GM12878 (cell line): ENCODE data around the gene TKFC. TPM values are rescaled to one million over a fixed set of nuclear protein-coding genes. Genes with fewer than 3 reads are reported as not detected.

ENCODE experiments used
- ASH2L ChIP-seq: fragments of 300-600, 200-600 bp; sonication (generic); IDR thresholded peaks from 2 replicates; pipeline ENCODE4 v1.6.1; 2017; ENCODE audit warnings: low read depth, mild to moderate bottlenecking, borderline replicate concordance
- BMI1 ChIP-seq: fragments of 450-650 bp; IDR thresholded peaks from 2 replicates; pipeline ENCODE4 v1.6.1; 2016; ENCODE audit warnings: mild to moderate bottlenecking, moderate library complexity, borderline replicate concordance
- CEBPZ ChIP-seq: fragments of 150-350 bp; IDR thresholded peaks from 2 replicates; pipeline ENCODE4 v1.6.1; 2016; ENCODE audit warnings: low read depth, low read length
- CREB1 ChIP-seq: IDR thresholded peaks from 2 replicates; pipeline ENCODE4 v1.6.1; 2012; ENCODE audit warnings: low read depth, mild to moderate bottlenecking, inconsistent platforms
- E4F1 ChIP-seq: fragments of 450-650 bp; IDR thresholded peaks from 2 replicates; pipeline ENCODE4 v1.6.1; 2018; ENCODE audit warnings: borderline replicate concordance, mild to moderate bottlenecking; ENCODE audit not compliant: partially characterized antibody
- FOXK2 ChIP-seq: fragments of 450-650 bp; IDR thresholded peaks from 2 replicates; pipeline ENCODE4 v1.6.1; 2017; ENCODE audit warnings: mild to moderate bottlenecking, moderate library complexity
- GABPA ChIP-seq: IDR thresholded peaks from 2 replicates; pipeline ENCODE4 v1.6.1; 2014; ENCODE audit warnings: antibody characterized with exemption, low read depth, mild to moderate bottlenecking, inconsistent platforms
- IRF4 ChIP-seq: IDR thresholded peaks from 2 replicates; pipeline ENCODE4 v1.6.1; 2011; ENCODE audit warnings: low read depth, low read length
- JUNB ChIP-seq: IDR thresholded peaks from 2 replicates; pipeline ENCODE4 v1.6.1; 2016; ENCODE audit warnings: antibody characterized with exemption, mild to moderate bottlenecking
- NFXL1 ChIP-seq: fragments of 450-650 bp; IDR thresholded peaks from 2 replicates; pipeline ENCODE4 v1.6.1; 2017; ENCODE audit warnings: antibody characterized with exemption, mild to moderate bottlenecking, borderline replicate concordance
- NR2F1 ChIP-seq: fragments of 450-650 bp; conservative IDR thresholded peaks from 2 replicates; pipeline ENCODE4 v1.6.1; 2017; ENCODE audit warnings: mild to moderate bottlenecking
- PAX5 ChIP-seq: IDR thresholded peaks from 2 replicates; pipeline ENCODE4 v1.6.1; 2011; ENCODE audit warnings: low read depth, low read length, borderline replicate concordance
- PML ChIP-seq: IDR thresholded peaks from 2 replicates; pipeline ENCODE4 v1.6.1; 2012; ENCODE audit warnings: low read length, inconsistent platforms
- POLR2AphosphoS5 ChIP-seq: IDR thresholded peaks from 2 replicates; pipeline ENCODE4 v1.6.1; 2011; ENCODE audit warnings: mild to moderate bottlenecking, low read length, inconsistent platforms
- RBBP5 ChIP-seq: fragments of 200-600 bp; sonication (generic); conservative IDR thresholded peaks from 2 replicates; pipeline ENCODE4 v1.6.1; 2016
- SP1 ChIP-seq: IDR thresholded peaks from one replicate; pipeline ENCODE4 v1.6.1; 2011; ENCODE audit warnings: low read depth, low read length
- SPI1 ChIP-seq: IDR thresholded peaks from 2 replicates; pipeline ENCODE4 v1.6.1; 2011; ENCODE audit warnings: low read depth, mild to moderate bottlenecking, low read length, moderate library complexity, borderline replicate concordance; ENCODE audit not compliant: insufficient read depth
- TCF12 ChIP-seq: IDR thresholded peaks from 2 replicates; pipeline ENCODE4 v1.6.1; 2011; ENCODE audit warnings: low read depth, mild to moderate bottlenecking, low read length
- TCF3 ChIP-seq: IDR thresholded peaks from 2 replicates; pipeline ENCODE4 v1.6.1; 2012; ENCODE audit warnings: low read depth, mild to moderate bottlenecking, low read length, borderline replicate concordance; ENCODE audit not compliant: insufficient read depth
- ZNF24 ChIP-seq: fragments of 450-650 bp; IDR thresholded peaks from 2 replicates; pipeline ENCODE4 v1.6.1; 2017; ENCODE audit warnings: antibody characterized with exemption, mild to moderate bottlenecking
- ZNF687 ChIP-seq: fragments of 450-650 bp; IDR thresholded peaks from 2 replicates; pipeline ENCODE4 v1.6.1; 2017; ENCODE audit warnings: mild to moderate bottlenecking, moderate library complexity
- polyA plus RNA-seq, 11 experiments: library from polyadenylated mRNA; depleted of rRNA in 4 of 11; unstranded in 6 of 11; stranded (reverse) in 5 of 11; fragments of >200 nt; fragmentation: Nextera tagmentation in 4 of 11; fragmentation: Illumina TruSeq in 1 of 11; extraction: Ambion mirVana in 4 of 11; extraction: Trizol in 1 of 11; gene quantifications; 1 replicate in 1 of 11; 2 replicates in 10 of 11; pipeline versions ENCODE4 v1.2.1 to v1.2.3, GENCODE V29; 2011 to 2016; ENCODE audit warnings: inconsistent platforms in 2 of 11, missing spikeins in 2 of 11, low read depth in 1 of 11
- total RNA-seq, 4 experiments: library from RNA; depleted of rRNA in 3 of 4; stranded (reverse); fragments of >200 nt in 3 of 4; fragmentation: Illumina TruSeq in 1 of 4; extraction: Trizol in 1 of 4; gene quantifications; 2 replicates each; pipeline versions ENCODE4 v1.2.1 to v1.2.3, GENCODE V29; 2013 to 2021

Gene TKFC
- total and polyA plus RNA-seq, 10 of the 15 experiments (the other 5 are each of a cell fraction or from before 2014, with no cell fraction given), result 2.4 to 113 (median 59.0) TPM

GRCh38 chr11:61357233-61357893 is 24.3 kb downstream of the TKFC start (continued):
- TF ChIP-seq GABPA, result no peak
- TF ChIP-seq TCF3, result peak; percentile 90; the same call in 1 of the 2 replicates
- TF ChIP-seq CEBPZ, result no peak
- no peak for TF ChIP-seq E4F1
- TF ChIP-seq POLR2AphosphoS5, result peak; percentile 58
- TF ChIP-seq PAX5, result peak; percentile 86; the same call in 1 of the 2 replicates
- peak; percentile 78; the same call in 1 of the 2 replicates for TF ChIP-seq ZNF687
- TF ChIP-seq SPI1, result peak; percentile 96
- TF ChIP-seq ZNF24, result no peak
- TF ChIP-seq RBBP5, result no peak
- peak; percentile 53; the same call in 1 of the 2 replicates for TF ChIP-seq IRF4
- peak; percentile 12 for TF ChIP-seq SP1
- TF ChIP-seq CREB1, result 0 out of 2 replicates have a peak, but pooled peaks have one; percentile 12
- peak; percentile 97 for TF ChIP-seq TCF12
- TF ChIP-seq BMI1, result no peak
- TF ChIP-seq PML, result no peak; the same call in 1 of the 2 replicates
- no peak for TF ChIP-seq FOXK2
- TF ChIP-seq JUNB, result no peak
- TF ChIP-seq NFXL1, result no peak
- peak; percentile 64 for TF ChIP-seq NR2F1
- no peak for TF ChIP-seq ASH2L
